Ureter (tissue), 1 donor: ENCODE measurements around the gene MS4A3. TPM values are rescaled to one million over a fixed set of nuclear protein-coding genes. Genes with fewer than 3 reads are reported as not detected.
"Not testable (repeated sequence)": the region's sequence is repeated elsewhere in the genome, so short reads cannot be mapped to it uniquely, and the experiment has no call there.

Experiments
- DNase-seq: peaks from one replicate; pipeline ENCODE4 v3.0.0-alpha.2; 2020; ENCODE audit warnings: low spot score
- total RNA-seq: library from RNA; stranded (reverse); gene quantifications from one replicate; pipeline ENCODE4 v1.2.4, GENCODE V29; 2023
- donor health status: DM: yes; HTN: yes; CAD: no.

Gene MS4A3
- not detected for total RNA-seq

GRCh38 chr11:60056349-60056969 lies at the start of gene MS4A3:
Gene MS4A3, plus strand, starts transcription at chr11:60056665. Its CDS starts 4,496 bp downstream, at chr11:60061161.
- DNase-seq, result no peak

DNA sequence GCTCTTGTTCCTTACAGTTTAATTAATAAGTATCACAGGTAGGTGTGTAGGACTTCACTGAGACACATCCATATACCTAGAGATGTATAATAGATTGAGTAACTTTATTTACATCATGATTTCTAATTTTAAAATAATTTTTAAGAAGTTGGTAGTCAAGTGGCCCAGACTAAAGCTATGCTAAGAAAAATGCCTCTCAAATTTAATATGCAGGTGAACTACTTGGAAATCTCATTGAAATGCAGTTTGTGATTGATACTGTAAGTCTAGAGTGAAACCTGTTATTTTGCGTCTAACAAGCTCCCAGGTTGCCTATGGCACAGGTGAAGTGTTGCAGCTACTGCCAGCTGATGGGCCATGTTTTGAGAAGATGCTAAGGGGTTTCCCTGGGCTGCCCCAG lies 39.6 kb upstream of the MS4A3 start, which contains the start of gene OOSP4B:
OOSP4B (plus strand) TSS at position 301 of the 400 bp plus-strand sequence.
- no peak for DNase-seq

DNA sequence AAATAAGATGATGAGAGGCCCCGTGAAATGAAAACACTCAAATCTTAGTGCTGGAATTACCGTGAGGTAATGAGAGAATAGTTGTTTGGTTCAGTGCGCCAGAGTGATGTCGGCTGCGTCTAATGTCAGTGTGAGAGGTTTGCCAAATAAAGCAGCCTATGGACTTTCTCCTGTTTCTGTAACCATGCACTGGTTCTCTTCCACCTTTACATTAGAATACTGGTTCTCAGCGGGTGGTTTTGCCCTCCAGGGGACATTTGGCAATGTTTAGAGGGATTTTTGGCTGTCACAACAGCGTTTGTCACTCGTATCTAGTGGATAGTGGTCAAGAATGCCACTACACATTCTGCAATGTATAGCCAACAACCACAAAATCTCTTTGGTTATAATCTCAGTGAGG lies 38.4 kb upstream of the MS4A3 start:
- no peak for DNase-seq

GRCh38 chr11:60020376-60020775 lies 36.1 kb upstream of the MS4A3 start:
- DNase-seq, result not testable (repeated sequence)

- no peak for DNase-seq
Observed at GRCh38 chr11:60029015-60029632, 27.3 kb upstream of the MS4A3 start.

DNA sequence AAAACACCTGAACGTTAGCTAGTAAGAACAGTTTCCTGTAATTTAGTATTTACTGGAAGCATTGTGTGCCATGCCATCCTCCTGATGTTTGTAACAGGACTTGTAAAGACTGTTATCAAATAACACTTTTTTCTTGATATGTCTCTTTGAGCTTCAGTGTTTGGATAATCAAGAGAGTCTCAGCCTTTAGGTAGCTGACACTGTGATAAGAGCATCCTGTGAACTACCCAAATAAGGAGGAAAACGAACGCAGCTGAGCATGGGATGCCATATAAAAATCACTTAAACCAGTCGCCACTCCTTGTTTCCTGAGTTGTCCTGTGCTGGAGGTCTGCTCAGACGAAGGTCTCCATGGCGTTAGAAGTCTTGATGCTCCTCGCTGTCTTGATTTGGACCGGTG lies 16.4 kb upstream of the MS4A3 start, which contains the start of gene OOSP2:
OOSP2 (plus strand) TSS at position 301 of the 400 bp plus-strand sequence; CDS start at position 352, 51 bp downstream.
- no peak for DNase-seq

DNA sequence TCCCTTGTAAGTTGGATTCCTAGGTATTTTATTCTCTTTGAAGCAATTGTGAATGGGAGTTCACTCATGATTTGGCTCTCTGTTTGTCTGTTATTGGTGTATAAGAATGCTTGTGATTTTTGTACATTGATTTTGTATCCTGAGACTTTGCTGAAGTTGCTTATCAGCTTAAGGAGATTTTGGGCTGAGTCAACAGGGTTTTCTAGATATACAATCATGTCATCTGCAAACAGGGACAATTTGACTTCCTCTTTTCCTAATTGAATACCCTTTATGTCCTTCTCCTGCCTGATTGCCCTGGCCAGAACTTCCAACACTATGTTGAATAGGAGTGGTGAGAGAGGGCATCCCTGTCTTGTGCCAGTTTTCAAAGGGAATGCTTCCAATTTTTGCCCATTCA lies 6.0 kb upstream of the MS4A3 start:
- not testable (repeated sequence) for DNase-seq

- DNase-seq, result not testable (repeated sequence)
Observed at GRCh38 chr11:60050839-60051238, 5.6 kb upstream of the MS4A3 start.

- DNase-seq, result no peak
Observed at GRCh38 chr11:60059052-60059451, 2.6 kb downstream of the MS4A3 start.

DNA sequence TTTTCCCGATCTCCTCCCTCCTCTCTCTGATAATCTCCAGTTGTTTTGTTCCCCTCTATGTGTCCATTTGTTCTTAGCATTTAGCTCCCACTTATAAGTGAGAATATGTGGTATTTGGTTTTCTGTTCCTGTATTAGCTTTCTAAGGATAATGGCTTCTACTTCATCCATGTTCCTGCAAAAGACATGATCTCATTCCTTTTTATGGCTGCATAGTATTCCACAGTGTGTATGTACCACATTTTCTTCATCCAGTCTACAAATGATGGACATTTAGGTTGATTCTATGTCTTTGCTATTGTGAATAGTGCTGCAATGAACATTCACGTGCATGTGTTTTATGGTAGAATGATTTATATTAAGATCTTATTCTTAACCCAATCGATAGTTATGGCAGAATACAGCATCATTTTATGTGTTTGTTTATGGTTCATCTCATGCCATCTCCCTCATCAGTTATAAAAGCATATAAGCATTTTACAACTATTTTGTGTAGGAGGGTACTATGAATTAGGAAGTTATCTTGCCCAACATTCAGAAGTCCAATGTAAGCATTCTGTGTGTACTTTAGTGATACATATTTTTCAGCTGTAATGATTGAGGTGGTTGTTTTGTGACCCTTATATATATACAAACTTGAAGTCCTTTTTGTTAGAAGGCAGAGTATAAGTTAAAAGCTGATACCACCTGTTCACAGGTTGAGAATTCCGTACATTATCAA lies 3.2 kb downstream of the MS4A3 start:
- no peak for DNase-seq

GRCh38 chr11:60064111-60064510 lies 7.6 kb downstream of the MS4A3 start:
- DNase-seq, result no peak

- DNase-seq, result no peak
Observed at GRCh38 chr11:60065801-60066200, 9.3 kb downstream of the MS4A3 start.

GRCh38 chr11:60069450-60069849 lies 13.0 kb downstream of the MS4A3 start:
- no peak for DNase-seq

DNA sequence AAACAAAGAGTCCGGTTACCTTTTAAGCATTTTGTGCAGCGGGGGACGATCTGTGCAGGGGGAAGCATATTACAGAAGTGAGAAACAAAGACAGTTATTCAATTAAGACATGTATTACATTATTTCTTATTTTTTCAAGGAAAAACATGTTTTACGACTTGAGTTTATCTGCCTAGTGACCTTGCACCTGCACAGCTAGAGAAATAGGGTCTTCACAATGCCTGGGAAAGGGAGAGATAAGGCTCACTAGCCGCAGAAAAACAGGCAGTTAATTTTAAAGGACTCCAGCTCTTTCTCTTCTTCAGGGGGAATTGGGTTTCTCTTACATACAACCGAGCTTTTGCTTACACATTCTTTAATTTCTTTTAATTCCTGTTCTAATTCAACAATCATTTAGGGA lies 15.2 kb downstream of the MS4A3 start:
- not testable (repeated sequence) for DNase-seq

GRCh38 chr11:60077216-60077817 lies 20.9 kb downstream of the MS4A3 start:
- DNase-seq, result no peak

- DNase-seq, result no peak
Observed at GRCh38 chr11:60077981-60078380, 21.5 kb downstream of the MS4A3 start.

- no peak for DNase-seq
Observed at GRCh38 chr11:60078745-60079144, 22.3 kb downstream of the MS4A3 start.

DNA sequence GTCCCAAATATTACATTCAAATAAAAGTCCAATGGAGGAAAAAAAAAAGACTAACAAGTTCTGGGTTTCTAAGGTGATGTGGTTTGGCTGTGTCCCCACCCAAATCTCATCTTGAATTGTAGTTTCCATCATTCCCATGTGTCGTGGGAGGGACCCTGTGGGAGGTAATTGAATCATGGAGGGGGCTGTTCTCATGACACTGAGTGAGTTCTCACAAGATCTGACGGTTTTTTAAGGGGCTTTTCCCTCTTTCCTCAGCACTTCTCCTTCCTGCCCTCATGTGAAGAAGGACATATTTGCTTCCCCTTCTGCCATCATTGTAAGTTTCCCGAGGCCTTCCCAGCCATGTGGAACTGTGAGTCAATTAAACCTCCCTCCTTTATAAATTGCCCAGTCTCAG lies 24.1 kb downstream of the MS4A3 start:
- no peak for DNase-seq

- peak; percentile 46 for DNase-seq
Observed at GRCh38 chr11:60084631-60085273, 28.3 kb downstream of the MS4A3 start.

DNA sequence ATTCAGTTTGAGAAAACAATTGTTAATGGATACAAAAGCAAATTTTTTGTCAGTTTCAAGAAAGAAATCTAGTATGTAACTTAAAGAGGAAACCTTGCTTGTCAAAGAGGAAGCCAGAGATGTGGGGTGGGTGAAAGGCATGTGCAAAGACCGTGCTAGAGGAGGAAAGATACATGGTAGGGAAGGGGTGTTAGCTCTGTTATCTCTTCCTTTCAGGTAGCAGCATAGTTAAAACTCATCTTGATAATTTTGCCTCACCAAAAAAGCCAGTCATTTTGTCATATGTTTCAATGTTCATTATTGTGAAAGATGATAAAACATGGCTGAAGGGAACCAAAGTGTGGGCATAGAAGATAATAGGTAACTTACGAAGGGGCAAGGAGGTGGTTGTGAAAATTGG lies 29.4 kb downstream of the MS4A3 start:
- no peak for DNase-seq

GRCh38 chr11:60087239-60087638 lies 30.8 kb downstream of the MS4A3 start:
- no peak for DNase-seq

GRCh38 chr11:60088364-60088763 lies 31.9 kb downstream of the MS4A3 start, which contains the start of gene MS4A2:
Gene MS4A2, plus strand, starts transcription at chr11:60088664. Its CDS starts 102 bp downstream, at chr11:60088766.
- DNase-seq, result no peak
